Measurements from ENCODE around the gene XPNPEP1. TPM values are rescaled to one million over a fixed set of nuclear protein-coding genes. Genes with fewer than 3 reads are reported as not detected.

Gene XPNPEP1
- polyA plus RNA-seq, 3 donors: 32.1 to 62.1 (median 38.4) TPM

DNA sequence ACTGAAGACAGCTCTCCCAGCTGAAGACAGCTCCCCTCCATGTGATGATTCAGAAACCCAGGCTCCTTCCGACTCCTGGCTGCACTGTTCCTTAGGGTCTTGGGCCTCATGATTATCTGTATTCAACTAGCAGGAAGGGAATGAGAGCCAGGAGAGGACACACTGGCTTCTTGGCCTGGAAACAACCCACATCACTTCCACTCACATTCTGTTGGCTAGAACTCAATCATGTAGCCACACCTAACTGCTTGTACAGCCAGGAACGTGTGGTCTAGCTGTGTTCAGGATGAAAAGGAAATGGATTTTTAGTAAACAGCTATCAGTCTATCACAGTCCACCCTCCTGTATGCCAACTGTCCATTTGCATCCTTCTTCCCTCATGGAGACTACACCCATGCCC lies 30.5 kb upstream of the XPNPEP1 start:
- H3K4me1 ChIP-seq (ENCODE audit: control insufficient read depth in 1 of 2, insufficient read depth in 2 of 2, low read length in 2 of 2): no peaks in the 10 kb centered on the region
- Mint-ChIP-seq H3K27ac (no peak overlapping the region), H3K36me3 (no peaks in the 10 kb centered on the region), H3K9me3 (peaks cover 0 to 2% (median 0%) of the 10 kb centered on the region in 7 donors), H3K4me3 (no peak overlapping the region), H3K4me1 (peaks cover 10% of the 10 kb centered on the region), H3K27me3 (ENCODE audit: low read depth in 3 of 3) (peaks cover 0 to 9% (median 2%) of the 10 kb centered on the region in 3 donors)
- H4K20me1 ChIP-seq (ENCODE audit: insufficient read depth, low read length): no peaks in the 10 kb centered on the region
- H3K4me3 ChIP-seq (replicated peaks in 1 of 3; ENCODE audit: low read depth in 2 of 3, low read length in 3 of 3): no peak overlapping the region
- H3K4me2 ChIP-seq (replicated peaks; ENCODE audit: extremely low read depth, low read length, poor library complexity, severe bottlenecking): no peak overlapping the region
- no peak for TF ChIP-seq CTCF (IDR thresholded peaks at IDR 0.05)
- no peaks in the 10 kb centered on the region for H3K27me3 ChIP-seq (ENCODE audit: control insufficient read depth in 2 of 2, insufficient read depth in 2 of 2, low read length in 2 of 2)
- intact Hi-C loops (cut with micrococcal nuclease): no loop called here
- no peaks in the 10 kb centered on the region for H3K79me2 ChIP-seq (ENCODE audit: insufficient read depth, low read length)
- H3K9me3 ChIP-seq (replicated peaks in 1 of 2; ENCODE audit: control insufficient read depth in 1 of 2, insufficient read depth in 1 of 2, low read length in 2 of 2): no peaks in the 10 kb centered on the region
- H3K36me3 ChIP-seq (replicated peaks in 1 of 2; ENCODE audit: control insufficient read depth in 1 of 2, insufficient read depth in 2 of 2, low read length in 2 of 2): no peaks in the 10 kb centered on the region
- no peak overlapping the region for H2AFZ ChIP-seq (ENCODE audit: insufficient read depth, low read depth, low read length, poor library complexity, severe bottlenecking)
- H3K27ac ChIP-seq (ENCODE audit: low read depth in 1 of 2, low read length in 2 of 2): no peak overlapping the region
- DNase-seq: no peak
- no CpG with 5 or more reads among the region's 2 CpGs for WGBS (ENCODE audit: insufficient coverage)
- H3K9ac ChIP-seq (ENCODE audit: insufficient read depth, low read length, poor library complexity, severe bottlenecking): no peak overlapping the region

DNA sequence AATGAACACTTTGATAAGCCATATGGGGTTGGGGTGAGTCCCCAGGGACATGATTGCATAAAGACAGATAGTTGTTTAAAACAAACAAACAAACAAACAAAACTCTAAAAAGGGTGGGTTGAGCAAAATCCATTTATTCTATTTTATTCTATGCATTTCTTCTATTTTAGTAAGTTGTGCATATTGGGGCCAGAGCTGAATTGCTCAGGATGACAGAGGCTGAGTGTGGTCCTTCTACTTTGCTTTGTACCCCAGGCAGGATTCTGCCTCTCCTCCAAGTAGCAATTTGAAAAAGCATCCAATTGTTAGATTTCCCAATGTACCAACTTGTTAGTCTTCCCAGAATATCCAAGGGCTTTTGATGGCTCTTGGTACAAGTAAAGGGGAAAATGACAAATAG lies 29.2 kb upstream of the XPNPEP1 start:
- peaks cover 0 to 2% (median 0%) of the 10 kb centered on the region in 7 donors for H3K9me3 Mint-ChIP-seq

More for the DNA sequence above, 29.2 kb upstream of the XPNPEP1 start:
- Histone ChIP-seq H2AFZ (ENCODE audit: insufficient read depth, low read depth, low read length, poor library complexity, severe bottlenecking) (no peak overlapping the region), H4K20me1 (ENCODE audit: insufficient read depth, low read length) (no peaks in the 10 kb centered on the region), H3K27ac (ENCODE audit: low read depth in 1 of 2, low read length in 2 of 2) (no peak overlapping the region), H3K27me3 (ENCODE audit: control insufficient read depth in 2 of 2, insufficient read depth in 2 of 2, low read length in 2 of 2) (no peaks in the 10 kb centered on the region), H3K36me3 (replicated peaks in 1 of 2; ENCODE audit: control insufficient read depth in 1 of 2, insufficient read depth in 2 of 2, low read length in 2 of 2) (no peaks in the 10 kb centered on the region), H3K9me3 (replicated peaks in 1 of 2; ENCODE audit: control insufficient read depth in 1 of 2, insufficient read depth in 1 of 2, low read length in 2 of 2) (no peaks in the 10 kb centered on the region), H3K4me2 (replicated peaks; ENCODE audit: extremely low read depth, low read length, poor library complexity, severe bottlenecking) (no peak overlapping the region), H3K79me2 (ENCODE audit: insufficient read depth, low read length) (no peaks in the 10 kb centered on the region), H3K9ac (ENCODE audit: insufficient read depth, low read length, poor library complexity, severe bottlenecking) (no peak overlapping the region), H3K4me1 (ENCODE audit: control insufficient read depth in 1 of 2, insufficient read depth in 2 of 2, low read length in 2 of 2) (no peaks in the 10 kb centered on the region), H3K4me3 (replicated peaks in 1 of 3; ENCODE audit: low read depth in 2 of 3, low read length in 3 of 3) (no peak overlapping the region)
- Mint-ChIP-seq H3K4me1 (peaks cover 10% of the 10 kb centered on the region), H3K4me3 (no peak overlapping the region), H3K27ac (no peak overlapping the region), H3K36me3 (no peaks in the 10 kb centered on the region), H3K27me3 (ENCODE audit: low read depth in 3 of 3) (peaks cover 0 to 6% (median 2%) of the 10 kb centered on the region in 3 donors)
- intact Hi-C loops (cut with micrococcal nuclease): no loop called here
- no peak for TF ChIP-seq CTCF (IDR thresholded peaks at IDR 0.05)
- no peak for DNase-seq
